Fibroblast of pulmonary artery (primary cell): ENCODE results near the gene LY9.

Source experiments
- DNase-seq: peaks from one replicate; pipeline ENCODE4 v3.0.0-alpha.2; 2010; ENCODE audit warnings: low read depth
- H3K4me3 ChIP-seq: replicated peaks from 2 replicates; pipeline ENCODE4 v1.5.1; 2011; ENCODE audit warnings: low read depth, mild to moderate bottlenecking, control low read depth, low read length, moderate library complexity
- CTCF ChIP-seq: IDR thresholded peaks from 2 replicates; pipeline ENCODE4 v1.5.1; 2011; ENCODE audit warnings: mild to moderate bottlenecking, control low read depth, low read length, inconsistent platforms; ENCODE audit errors: missing control alignments

The LY9 gene

GRCh38 chr1:160773093-160773492 is 22.9 kb upstream of the LY9 start:
- DNase-seq: no peak
- TF ChIP-seq CTCF: no peak
- no peak overlapping the region for H3K4me3 ChIP-seq

GRCh38 chr1:160774886-160775719 is 20.9 kb upstream of the LY9 start:
- no peak for DNase-seq
- TF ChIP-seq CTCF: no peak
- no peak overlapping the region for H3K4me3 ChIP-seq

GRCh38 chr1:160776178-160776577 is 19.8 kb upstream of the LY9 start:
- TF ChIP-seq CTCF: no peak
- no peak overlapping the region for H3K4me3 ChIP-seq
- DNase-seq: no peak

GRCh38 chr1:160777486-160778089 is 18.4 kb upstream of the LY9 start:
- peak; percentile 48 for TF ChIP-seq CTCF

GRCh38 chr1:160778976-160779375 is 17.0 kb upstream of the LY9 start:
- no peak for TF ChIP-seq CTCF
- DNase-seq: no peak
- H3K4me3 ChIP-seq: no peak overlapping the region

More at GRCh38 chr1:160777486-160778089, 18.4 kb upstream of the LY9 start:
- peak; percentile 22 for DNase-seq
- no peak overlapping the region for H3K4me3 ChIP-seq

- no peak overlapping the region for H3K4me3 ChIP-seq
- peak; percentile 3 for DNase-seq
- TF ChIP-seq CTCF: peak; percentile 30
Measured at GRCh38 chr1:160779626-160780397, 16.2 kb upstream of the LY9 start.
